Tibial nerve (tissue), 3 donors: ENCODE results near the gene AASS.

Source experiments
- CTCF ChIP-seq, 5 experiments: fragments of 200-600 bp in 3 of 5; fragments of 450-650 bp in 2 of 5; sonication (generic) in 3 of 5; IDR thresholded peaks; one replicate each; pipeline ENCODE4 v1.5.1; 2016 to 2019; ENCODE audit warnings: antibody characterized with exemption in 5 of 5, mild to moderate bottlenecking in 3 of 5, moderate library complexity in 2 of 5
- POLR2A ChIP-seq, 2 donors: fragments of 450-650 bp; IDR thresholded peaks; one replicate each; pipeline ENCODE4 v1.6.1; 2017; ENCODE audit warnings: antibody characterized with exemption in 2 of 2, mild to moderate bottlenecking in 2 of 2, moderate library complexity in 2 of 2

DNA sequence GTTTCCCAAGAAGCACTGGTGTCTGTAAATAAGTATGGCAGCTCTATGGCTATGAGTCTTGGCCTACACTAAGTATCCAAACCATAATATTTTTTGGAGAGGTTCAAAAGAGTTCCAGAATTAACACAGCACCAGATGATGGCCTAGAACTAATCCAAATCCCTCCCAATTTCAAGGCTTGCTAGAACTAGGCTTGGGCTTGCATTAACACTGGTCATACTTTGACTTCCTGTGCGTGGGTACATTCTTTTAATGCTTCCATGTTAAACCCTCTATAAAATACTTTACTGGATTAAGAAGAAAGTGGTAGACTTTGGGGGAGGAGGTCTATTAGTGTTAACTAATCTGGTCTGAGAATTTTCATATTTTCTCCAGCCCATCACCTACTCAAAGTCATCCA, 3.1 kb downstream of the AASS start:
- no peak for TF ChIP-seq CTCF (IDR thresholded peaks at IDR 0.05)
- TF ChIP-seq POLR2A (IDR thresholded peaks at IDR 0.05) = no peak
